Measurements from ENCODE around the gene LRRIQ3. TPM values are rescaled to one million over a fixed set of nuclear protein-coding genes. Genes with fewer than 3 reads are reported as not detected.
A peak's percentile ranks its signal among the peaks of the same experiment; 100 is the strongest.
"Not testable (repeated sequence)": the region's sequence is repeated elsewhere in the genome, so short reads cannot be mapped to it uniquely, and the experiment has no call there.

LRRIQ3 gene
- polyA plus RNA-seq (ENCODE audit: insufficient read length): 5.7 TPM
- long read RNA-seq, donor 1: 0 reads
- long read RNA-seq, donor 2: 0 reads
- long read RNA-seq, donor 3: 0 reads
- long read RNA-seq, donor 4: 0 reads
- long read RNA-seq, donor 5, partial matches to known transcripts: 6 of 6 reads
- long read RNA-seq, donor 5, other reads (novel, unspliced or antisense): 0 of 6 reads
- long read RNA-seq, donor 6: 0 reads
- long read RNA-seq, donor 7, partial matches to known transcripts: 7 of 8 reads
- long read RNA-seq, donor 7, other reads (novel, unspliced or antisense): 0 of 8 reads
- long read RNA-seq, donor 8: 0 reads

- DNase-seq: peak; percentile 96
Measured at GRCh38 chr1:74197657-74198552, at the start of gene LRRIQ3, which contains the start of gene FPGT. TSS of gene LRRIQ3 (minus strand) at chr1:74198176. CDS start at chr1:74183684, 14,492 bp downstream. TSS of gene FPGT (plus strand) at chr1:74198242. CDS start at chr1:74198279, 37 bp downstream.

- no peak for DNase-seq
Measured at GRCh38 chr1:74246315-74246714, 48.3 kb upstream of the LRRIQ3 start.

GRCh38 chr1:74245168-74245772 is 47.3 kb upstream of the LRRIQ3 start:
- no peak for DNase-seq

GRCh38 chr1:74237787-74238186 is 39.8 kb upstream of the LRRIQ3 start:
- DNase-seq: no peak

DNA sequence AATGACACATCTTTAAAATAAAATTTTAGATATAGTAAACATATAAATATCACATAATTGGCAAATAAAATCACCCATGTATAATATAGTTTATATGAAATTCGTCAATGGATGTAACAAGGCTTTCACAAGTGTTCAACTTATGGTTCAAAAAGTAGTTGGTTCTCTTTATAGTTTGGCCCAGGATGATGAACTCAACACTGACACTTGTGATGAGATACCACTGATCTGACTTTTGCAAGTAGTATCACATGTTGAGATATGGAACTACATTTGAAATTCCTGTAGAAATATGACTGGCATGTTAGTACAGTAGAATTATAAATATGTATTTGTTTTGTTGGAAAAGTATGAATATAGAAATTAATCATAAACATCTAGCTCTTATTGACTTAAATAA is 39.1 kb upstream of the LRRIQ3 start:
- no peak for DNase-seq

- DNase-seq: no peak
Measured at GRCh38 chr1:74236440-74236839, 38.5 kb upstream of the LRRIQ3 start.

DNA sequence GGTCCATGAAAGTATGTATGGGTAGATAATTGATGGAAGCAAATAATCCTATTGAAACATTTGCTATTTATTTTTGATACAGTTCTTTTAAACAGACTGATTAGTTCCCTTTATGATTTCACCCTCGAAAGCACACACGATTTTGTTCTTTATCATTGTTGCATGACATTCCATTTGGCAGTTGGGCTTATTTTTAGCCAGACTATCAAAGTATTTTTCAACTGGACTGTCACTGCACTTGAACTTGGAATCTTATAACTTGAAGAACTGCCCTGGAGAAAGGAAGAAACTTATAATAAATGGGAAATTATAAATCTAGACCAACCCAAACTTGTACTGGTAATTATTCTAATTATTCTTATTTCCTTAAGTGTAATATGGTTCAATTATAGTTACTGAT is 37.2 kb upstream of the LRRIQ3 start, which contains the start of gene TNNI3K:
TNNI3K (plus strand) TSS at position 235 of the 400 bp plus-strand sequence; CDS start at position 300, 65 bp downstream.
- DNase-seq: no peak

GRCh38 chr1:74223453-74223852 is 25.5 kb upstream of the LRRIQ3 start:
- no peak for DNase-seq

DNA sequence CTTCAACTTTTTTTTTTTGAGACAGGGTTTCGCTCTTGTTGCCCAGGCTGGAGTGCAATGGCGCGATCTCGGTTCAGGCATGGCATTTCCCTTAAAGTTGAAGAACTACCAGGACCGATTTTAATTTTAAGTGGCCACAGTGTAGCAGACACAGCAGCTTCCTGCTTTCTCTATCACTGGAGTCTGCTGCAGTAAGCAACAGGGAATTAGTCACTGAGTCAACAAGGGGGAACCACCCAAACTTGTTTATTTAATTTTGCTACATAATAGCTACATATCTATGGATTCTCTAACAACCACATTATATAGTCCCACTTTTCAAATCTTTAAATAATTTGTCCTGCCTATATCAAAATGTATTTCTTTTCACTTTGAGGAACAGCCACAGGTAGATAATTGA is 24.7 kb upstream of the LRRIQ3 start:
- no peak for DNase-seq

DNA sequence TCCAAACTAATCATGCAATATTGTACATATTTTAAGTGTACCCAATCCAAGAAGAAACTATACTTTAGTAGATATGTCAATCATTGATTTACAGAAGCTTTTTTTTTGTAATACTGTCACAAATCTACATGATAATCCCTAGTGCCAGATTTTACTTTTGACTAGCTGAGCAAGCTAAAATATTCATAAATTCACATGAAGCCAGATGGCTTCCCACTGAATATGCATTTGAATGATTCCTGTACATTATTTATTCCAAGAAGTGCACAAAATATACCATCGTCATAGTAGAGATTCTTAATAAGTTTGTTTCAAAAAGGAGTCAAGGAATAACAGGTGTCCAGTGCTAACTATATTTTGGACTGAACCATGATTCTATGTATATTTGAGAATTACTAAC is 17.3 kb upstream of the LRRIQ3 start:
- DNase-seq: no peak

GRCh38 chr1:74205266-74205665 is 7.3 kb upstream of the LRRIQ3 start:
- DNase-seq: no peak

DNA sequence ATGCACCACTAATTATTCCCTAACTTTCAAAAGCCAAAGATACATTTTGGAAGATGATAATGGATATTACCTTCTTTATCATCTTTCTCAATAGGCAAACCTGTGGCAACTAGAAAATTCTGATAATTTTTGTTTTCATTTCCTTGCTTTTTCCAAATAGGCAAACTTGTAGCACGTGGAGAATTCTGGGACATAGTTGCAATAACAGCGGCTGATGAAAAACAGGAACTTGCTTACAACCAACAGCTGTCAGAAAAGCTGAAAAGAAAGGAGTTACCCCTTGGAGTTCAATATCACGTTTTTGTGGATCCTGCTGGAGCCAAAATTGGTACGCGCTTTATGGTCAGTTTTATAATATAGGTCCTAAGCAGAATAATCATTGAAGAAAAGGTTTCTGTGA is 1.5 kb upstream of the LRRIQ3 start:
- DNase-seq: no peak

GRCh38 chr1:74197255-74197654 is 721 bp downstream of the LRRIQ3 start:
- DNase-seq: no peak

- no peak for DNase-seq
Measured at GRCh38 chr1:74195339-74195738, 2.6 kb downstream of the LRRIQ3 start.

DNA sequence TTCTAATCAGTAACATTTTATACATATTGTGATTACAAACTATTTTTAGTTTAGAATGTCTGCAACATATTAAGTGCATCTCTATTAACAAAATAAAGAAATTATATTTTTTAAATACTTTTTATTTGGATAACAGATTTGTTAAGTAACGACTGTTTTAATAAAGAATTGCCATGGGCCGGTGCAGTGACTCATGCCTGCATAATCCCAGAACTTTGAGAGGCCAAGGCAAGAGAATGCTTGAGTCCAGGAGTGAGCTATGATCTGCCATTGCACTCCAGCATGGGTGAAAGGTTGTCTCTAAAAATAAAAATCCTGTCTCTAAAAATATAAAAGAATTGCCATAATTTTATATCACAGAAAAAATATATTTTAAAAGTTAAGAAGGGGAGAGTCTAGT is 4.1 kb downstream of the LRRIQ3 start:
- no peak for DNase-seq

GRCh38 chr1:74180490-74180889 is 17.5 kb downstream of the LRRIQ3 start:
- no peak for DNase-seq

GRCh38 chr1:74174423-74174822 is 23.6 kb downstream of the LRRIQ3 start:
- DNase-seq: not testable (repeated sequence)

DNA sequence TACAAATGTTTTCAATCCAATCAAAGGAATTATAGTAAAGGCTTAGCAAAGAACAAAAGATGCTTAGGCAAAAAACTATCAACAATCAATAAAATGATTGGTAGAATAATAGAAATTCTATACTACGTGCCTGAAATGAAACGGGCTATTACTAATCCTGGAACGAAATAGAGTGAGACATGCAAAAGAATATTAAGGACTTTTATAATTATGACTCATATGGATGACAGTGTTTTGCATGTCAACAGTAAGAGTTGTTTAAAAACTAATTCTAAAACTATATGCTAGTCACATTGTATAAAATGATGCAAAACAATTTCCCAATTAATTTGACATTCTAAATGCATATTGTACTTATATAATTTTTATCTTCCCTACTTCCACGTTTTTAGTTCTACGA is 35.6 kb downstream of the LRRIQ3 start:
- no peak for DNase-seq

DNA sequence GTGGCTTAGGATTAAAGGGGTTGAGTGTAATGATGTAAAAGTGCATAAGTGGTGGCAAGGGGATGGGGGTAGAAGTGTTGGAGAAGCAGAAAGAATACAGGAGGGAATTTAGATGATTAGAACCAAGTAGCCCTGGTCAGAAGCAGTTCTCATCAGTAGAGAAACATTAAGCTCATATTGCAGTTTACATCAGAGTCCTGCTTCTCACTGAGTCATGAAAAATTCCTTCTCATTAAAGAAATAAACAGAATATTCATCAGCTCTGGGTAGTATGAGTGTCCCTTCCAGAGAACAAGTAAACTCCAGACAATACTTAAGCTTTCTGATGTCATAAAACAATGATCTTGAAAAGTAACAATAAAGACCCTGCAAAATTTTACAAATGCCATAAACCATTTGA is 36.5 kb downstream of the LRRIQ3 start:
- no peak for DNase-seq

- DNase-seq: no peak
Measured at GRCh38 chr1:74160046-74160445, 37.9 kb downstream of the LRRIQ3 start.

DNA sequence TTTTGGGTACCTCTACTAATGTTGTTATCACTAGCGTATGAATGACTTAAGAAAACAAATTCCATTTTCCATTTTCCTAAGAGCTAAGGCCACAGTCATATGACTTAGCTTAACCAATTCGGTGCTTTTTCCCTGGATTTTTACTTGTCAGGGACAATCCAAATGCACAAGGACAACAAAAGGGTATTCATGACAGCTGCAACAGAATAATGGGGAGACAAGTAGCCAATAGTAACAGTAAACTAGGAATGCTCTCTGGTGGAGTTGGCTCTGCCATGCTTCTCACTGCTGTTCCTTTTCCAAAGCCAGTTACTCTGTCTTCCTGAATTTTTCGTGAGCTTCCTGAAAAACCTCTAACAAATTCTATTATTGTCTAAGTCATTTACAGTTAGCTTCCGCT is 52.9 kb downstream of the LRRIQ3 start:
- DNase-seq: no peak

GRCh38 chr1:74117370-74117769 is 80.6 kb downstream of the LRRIQ3 start:
- DNase-seq: not testable (repeated sequence)

GRCh38 chr1:74113333-74113732 is 84.6 kb downstream of the LRRIQ3 start:
- DNase-seq: no peak

Data from left kidney (tissue), 8 donors.